Right kidney (tissue), 9 donors: ENCODE results near the gene B3GNT4.
"Not testable (repeated sequence)": the region's sequence is repeated elsewhere in the genome, so short reads cannot be mapped to it uniquely, and the experiment has no call there.

Experiments
- DNase-seq: peaks from one replicate; pipeline ENCODE4 v3.0.0-alpha.2; 2016
- long read RNA-seq, 8 donors: transcript quantifications; one replicate each; lab custom pipeline, GENCODE V29; 2026

The B3GNT4 gene
- long read RNA-seq, donor 1, partial matches to known transcripts: 0 of 2 reads
- long read RNA-seq, donor 1, other reads (novel, unspliced or antisense): 0 of 2 reads
- long read RNA-seq, donor 2, partial matches to known transcripts: 0 of 25 reads
- long read RNA-seq, donor 2, other reads (novel, unspliced or antisense): 22 of 25 reads
- long read RNA-seq, donor 3, partial matches to known transcripts: 0 of 14 reads
- long read RNA-seq, donor 3, other reads (novel, unspliced or antisense): 11 of 14 reads
- long read RNA-seq, donor 4, partial matches to known transcripts: 0 of 28 reads
- long read RNA-seq, donor 4, other reads (novel, unspliced or antisense): 25 of 28 reads
- long read RNA-seq, donor 5, partial matches to known transcripts: 0 of 1 reads
- long read RNA-seq, donor 5, other reads (novel, unspliced or antisense): 0 of 1 reads
- long read RNA-seq, donor 6, partial matches to known transcripts: 0 of 3 reads
- long read RNA-seq, donor 6, other reads (novel, unspliced or antisense): 0 of 3 reads
- long read RNA-seq, donor 7, partial matches to known transcripts: 44 of 54 reads
- long read RNA-seq, donor 7, other reads (novel, unspliced or antisense): 8 of 54 reads
- long read RNA-seq, donor 8: 0 reads

DNA sequence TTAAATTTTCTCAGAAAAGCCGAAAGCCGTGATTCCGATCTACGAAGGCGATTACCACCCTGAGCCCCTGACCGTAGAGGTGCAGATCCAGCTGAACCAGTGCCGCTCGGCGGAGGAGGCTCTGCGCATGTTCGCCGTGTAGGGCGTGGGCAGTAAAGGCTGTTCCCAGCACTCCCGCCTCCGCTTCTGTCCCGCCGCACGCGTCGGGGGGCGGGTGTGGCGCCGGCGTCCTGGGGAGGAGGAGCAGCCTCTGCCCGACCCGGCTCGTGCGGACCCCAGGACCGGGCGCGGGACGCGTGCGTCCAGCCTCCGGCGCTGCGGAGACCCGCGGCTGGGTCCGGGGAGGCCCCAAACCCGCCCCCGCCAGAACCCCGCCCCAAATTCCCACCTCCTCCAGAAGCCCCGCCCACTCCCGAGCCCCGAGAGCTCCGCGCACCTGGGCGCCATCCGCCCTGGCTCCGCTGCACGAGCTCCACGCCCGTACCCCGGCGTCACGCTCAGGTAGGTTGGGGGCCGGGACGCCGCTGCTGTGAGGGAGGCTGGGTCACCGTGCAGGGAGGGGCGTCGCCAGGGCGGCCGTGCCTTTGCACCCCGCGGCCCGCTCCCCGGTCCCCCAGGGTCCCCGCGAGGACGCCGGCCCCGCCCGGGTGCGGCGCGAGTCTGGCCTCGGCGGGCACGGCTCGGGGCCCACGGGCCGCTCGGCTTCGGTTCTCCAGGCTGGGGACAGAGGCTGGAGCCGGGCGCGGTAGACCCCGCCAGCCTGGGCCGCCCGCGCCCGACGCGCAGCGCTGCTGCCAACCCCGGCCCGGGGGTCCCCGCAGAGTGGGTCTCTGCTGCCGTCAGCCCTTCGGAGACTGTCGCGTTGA lies at the start of gene B3GNT4:
TSS of gene B3GNT4 (plus strand) at position 409 of the 866 bp plus-strand sequence. CDS start 910 bp downstream, outside the sequence.
- DNase-seq: peak; percentile 78

DNA sequence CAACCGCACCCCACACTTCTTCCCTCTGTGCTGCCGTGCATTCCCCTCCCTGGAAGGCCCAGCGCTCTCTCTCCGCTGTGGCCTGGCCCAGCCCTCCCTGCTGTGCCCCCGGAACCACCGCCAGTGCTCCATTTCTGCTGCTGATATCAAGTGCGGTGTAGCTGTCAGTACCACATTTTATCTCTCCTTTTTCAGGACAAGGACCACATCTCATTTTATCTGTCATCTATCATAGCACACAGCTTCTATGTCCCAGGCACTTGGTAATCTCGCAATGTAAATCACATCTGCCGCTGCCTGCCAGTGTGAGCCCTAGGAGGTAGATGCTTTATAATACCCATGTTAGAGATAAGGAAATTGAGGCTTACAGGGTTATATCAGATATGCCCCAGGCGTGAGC lies 47.8 kb upstream of the B3GNT4 start:
- no peak for DNase-seq

DNA sequence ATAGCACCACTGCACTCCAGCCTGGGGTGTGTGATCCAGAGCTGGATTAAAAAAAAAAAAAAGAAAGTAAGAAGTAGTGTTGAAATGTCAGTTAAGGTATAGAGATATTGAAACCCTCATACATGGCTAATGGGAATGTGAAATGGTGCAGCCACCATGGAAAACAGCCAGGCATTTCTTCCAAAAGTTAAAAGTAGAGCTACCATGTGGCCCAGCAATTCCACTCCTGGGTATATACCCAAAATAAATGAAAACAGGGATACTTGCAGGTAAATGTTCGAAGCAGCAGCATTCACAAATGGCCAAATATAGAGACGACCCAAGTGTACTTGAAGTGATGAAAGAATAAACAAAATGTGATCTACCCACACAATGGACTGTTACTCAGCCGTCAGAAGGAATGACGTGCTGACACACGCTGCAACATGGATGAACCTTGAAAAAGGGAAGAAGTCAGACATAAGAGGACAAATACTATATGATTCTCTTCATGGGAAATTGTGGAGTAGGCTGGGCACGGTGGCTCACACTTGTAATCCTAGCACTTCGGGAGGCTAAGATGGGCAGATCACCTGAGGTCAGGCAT lies 44.7 kb upstream of the B3GNT4 start:
- no peak for DNase-seq

DNA sequence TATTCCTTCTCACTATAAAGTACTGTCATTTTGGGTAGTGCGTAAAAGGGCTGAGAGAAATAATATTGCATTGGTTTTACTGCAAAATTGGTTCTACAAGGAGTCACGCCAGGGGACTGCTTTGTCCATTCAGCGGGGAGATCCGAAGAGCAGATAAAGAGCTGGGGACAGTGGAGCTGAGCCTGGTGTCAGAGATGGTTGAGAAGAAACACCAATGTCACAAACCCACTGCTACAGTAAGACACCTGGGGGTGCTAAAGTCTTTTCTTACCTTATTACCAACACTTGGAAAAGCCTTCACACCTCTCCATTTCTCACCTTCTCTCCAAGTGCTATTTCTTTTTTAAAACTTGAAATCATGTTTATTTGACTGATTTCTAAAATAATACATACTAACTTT lies 43.6 kb upstream of the B3GNT4 start:
- DNase-seq: no peak

DNA sequence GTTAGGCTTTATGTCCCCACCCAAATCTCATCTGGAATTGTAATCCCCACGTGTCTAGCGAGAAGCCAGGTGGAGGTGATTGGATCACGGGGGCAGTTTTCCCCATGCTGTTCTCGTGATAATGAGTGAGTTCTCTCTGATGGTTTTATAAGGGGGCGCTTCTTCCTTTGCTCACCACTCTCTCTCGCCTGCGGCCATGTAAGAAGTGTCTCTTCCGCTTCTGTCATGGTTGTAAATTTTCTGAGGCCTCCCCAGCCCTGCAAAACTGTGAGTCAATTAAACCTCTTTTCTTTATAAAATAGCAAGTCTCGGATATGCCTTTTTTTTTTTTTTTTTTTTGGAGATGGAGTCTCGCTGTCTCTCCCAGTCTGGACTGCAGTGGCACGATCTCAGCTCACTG lies 42.7 kb upstream of the B3GNT4 start:
- DNase-seq: no peak

DNA sequence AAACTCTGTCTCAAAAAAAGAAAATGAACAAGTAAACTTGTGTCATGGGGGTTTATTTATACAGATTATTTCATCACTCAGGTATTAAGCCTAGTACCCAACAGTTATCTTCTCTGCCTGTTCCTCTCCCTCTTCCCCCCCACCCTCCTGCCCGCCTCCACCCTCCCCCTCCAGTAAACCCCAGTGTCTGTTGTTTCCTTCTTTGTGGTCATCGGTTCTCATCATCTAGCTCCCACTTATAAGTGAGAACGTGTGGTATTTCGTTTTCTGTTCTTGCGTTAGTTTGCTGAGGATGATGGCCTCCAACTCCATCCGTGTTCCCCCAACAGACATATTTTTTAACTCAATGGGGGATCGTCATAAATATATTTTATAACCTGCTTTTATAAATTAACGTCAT lies 41.8 kb upstream of the B3GNT4 start:
- DNase-seq: no peak

DNA sequence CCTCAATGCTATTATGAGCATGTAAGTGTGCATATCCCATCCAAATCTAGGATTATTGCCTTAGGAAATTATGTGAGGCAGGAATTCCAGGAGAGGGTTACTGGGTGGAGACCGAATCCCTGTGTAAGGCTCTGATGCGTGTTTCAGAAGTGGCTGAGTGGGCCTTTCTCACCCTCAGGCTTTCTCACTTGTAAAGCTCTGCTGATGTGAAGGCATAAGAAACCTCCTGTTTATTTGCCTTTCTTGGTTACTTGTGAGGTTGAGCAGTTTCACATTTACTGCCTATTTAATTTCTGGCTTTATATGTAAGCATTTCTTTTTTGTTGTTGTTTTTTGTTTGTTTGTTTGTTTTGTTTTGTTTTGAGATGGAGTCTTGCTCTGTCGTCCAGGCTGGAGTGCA lies 40.5 kb upstream of the B3GNT4 start:
- DNase-seq: no peak

DNA sequence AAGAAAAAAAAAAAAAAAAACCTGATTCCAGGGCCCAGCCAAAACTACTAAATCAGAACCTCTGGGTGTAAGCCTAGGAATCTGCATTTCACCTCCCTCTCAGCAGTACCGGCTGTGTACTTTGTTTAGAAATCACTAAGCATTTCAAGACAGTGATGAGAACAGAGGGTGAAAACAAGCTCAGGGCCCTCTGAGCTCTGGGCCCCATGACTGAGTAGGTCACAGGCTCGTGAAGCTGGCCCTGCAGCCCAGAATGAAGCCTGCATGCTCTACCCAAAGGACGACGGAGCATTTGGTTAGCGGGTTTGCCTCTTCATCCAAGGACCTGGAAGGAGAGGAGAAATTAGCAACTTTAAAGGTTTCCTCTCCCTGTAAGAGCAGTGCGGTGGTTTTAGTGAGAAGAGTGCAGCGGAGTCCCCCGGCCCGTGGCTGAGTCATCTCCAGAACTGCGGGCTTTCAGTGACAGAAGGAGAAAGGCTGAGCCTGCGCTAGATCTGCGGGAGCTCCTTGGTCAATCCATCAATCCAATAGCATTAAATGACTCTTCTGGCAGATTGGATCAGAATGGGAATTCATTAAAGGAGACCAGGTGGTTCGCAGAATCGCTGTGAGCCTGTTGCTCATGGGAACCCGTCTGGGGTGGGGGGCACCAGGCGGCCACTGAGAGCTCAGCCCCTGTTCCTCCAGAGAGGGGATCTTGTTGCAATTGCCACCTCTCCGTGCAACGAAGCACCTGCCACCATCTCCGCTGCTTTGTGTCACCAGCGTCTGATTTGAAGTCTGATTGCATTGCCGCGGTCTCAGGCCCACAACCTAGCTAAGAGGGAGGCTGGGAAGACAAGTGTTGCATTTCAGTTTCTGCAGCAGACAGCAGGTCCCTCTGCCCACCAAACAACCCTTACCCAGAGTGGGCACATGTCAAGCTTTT lies 36.8 kb upstream of the B3GNT4 start:
- DNase-seq: no peak

DNA sequence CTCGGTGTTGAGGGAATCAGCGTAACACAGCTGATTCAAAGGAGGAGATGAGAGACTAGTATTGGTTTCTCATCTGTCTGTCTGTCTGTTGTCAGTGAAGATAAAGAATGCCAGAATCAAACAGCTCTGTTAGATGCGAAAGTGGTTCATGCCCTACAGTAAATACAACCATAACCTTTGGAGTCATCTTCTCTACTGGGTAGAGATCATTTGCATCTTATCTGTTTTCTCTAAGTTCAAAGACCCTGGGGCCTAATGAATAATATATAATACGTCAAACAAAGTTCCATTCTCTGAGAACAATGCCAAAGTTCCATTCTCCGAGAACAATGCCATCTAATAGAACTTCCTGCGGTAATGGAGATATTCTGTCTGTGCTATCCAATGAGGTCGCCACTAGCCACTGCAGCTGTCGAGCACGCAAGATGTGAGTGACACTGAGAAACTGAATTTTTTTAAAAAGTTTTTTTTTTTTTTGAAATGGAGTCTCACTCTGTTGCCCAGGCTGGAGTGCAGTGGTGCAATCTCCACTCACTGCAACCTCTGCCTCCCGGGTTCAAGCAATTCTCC lies 36.1 kb upstream of the B3GNT4 start:
- no peak for DNase-seq

DNA sequence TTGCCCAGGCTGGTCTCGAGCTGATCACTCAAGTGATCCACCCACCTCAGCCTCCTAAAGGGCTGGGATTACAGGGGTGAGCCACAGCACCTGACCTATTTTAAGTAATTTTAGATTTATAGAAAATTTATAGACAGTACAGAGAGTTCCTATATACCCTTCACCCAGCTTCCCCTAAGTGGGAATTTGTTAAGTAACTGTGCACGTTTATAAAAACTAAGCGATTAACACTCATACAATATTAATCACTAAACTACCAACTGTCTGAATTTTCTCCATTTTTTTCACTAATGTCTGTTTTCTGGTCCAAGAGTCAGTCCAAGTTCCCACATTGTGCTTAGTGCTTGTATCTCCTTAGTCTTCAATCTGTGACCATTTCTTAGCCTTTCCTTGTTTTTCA lies 35.0 kb upstream of the B3GNT4 start:
- DNase-seq: no peak

DNA sequence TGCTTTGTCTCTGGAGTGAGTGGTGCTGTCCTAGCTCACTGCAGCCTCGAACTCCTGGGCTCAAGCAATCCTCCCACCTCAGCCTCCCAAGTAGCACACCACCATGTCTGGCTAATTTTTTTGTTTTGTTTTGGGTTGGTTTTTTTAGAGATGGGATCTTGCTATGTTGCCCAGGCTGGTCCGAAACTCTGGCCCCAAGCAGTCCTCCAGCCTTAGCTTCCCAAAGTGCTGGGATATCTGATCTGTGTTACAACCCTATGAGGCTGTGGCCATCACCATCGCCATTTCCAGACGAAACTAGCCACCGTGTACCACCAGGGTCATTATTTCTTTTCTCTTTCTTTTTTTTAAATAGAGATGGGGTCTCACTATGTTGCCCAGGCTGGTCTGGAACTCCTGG lies 32.1 kb upstream of the B3GNT4 start:
- DNase-seq: no peak

DNA sequence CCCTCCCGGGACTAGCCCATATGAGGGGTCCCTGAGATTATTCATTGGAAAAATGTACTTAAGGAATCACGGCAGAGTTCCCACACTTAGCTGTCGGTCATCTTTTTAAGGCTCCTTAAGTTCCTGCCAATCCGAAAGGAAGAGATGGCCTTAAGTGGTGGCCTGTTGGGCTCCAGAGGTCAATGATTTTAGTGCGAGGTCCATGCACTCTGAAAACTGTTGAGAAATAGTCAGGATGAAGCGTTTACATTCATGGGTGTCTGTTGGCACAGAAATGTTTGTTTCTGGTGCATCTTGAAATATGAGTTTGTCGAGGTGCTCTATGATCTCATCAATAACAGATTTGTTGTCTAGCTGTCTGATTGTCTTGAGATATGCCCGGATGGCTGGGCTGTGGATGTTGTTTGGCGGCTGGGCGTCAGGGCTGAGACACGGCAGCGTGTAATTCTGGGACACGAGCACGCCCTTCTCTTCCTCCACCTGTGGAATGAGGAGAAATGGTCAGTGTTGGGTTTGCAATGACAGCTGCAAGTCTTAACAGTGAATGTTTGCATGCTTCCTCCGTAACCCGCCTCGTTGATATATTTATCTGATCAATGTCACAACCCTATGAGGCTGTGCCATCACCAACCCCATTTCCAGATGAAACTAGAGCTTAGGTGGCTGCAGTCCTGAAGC lies 31.1 kb upstream of the B3GNT4 start:
- no peak for DNase-seq

DNA sequence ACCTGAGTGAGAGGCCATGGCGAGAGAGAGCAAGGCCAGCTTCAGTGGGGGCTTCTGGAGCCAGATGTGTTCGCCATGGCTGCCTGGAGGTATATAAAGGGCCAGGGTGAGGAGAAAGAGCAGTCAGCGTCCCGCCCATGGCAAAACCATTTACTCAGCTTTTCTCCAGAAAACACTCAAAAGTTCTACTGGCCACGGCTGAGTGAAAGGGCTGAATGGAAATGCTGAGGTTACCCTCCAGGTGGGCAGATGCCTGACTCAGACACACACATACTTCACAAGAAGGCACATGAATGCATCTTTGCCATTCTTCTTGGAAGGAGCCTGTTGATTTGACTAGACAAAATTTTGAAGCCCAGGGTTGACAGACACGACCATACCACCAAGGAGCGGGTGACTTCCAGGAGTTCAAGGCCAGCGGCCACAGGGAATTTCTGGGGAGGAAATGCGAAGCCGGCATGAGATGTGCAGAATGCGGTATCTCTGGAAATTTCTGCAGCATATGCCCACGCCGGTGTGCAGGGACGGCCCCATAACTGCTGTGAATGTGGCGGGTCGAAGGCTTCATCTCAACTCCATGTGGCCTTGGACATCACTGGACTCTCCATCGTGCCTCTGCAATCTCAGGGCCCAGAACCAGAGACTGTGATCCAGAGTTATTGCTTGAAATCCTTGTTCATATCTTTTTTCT lies 29.2 kb upstream of the B3GNT4 start, which contains the start of gene IL31:
TSS of gene IL31 (minus strand) at position 67 of the 691 bp plus-strand sequence. CDS start at position 18, 49 bp downstream.
- no peak for DNase-seq

DNA sequence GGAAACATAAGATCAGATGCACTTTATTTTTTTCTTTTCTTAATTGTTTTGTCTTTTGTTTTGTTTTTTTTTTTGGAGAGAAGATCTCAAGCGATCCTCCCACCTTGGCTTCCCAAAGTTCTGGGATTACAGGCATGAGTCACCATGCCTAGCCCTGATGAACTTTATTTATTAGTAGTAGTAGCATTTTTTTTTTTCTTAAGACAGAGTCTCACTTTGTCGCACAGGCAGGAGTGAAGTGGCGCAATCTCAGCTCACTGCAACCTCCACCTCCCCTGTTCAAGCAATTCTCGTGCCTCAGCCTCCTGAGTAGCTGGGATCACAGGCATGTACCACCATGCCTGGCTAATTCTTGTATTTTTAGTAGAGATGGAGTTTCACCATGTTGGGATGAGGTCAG lies 27.0 kb upstream of the B3GNT4 start:
- DNase-seq: not testable (repeated sequence)

DNA sequence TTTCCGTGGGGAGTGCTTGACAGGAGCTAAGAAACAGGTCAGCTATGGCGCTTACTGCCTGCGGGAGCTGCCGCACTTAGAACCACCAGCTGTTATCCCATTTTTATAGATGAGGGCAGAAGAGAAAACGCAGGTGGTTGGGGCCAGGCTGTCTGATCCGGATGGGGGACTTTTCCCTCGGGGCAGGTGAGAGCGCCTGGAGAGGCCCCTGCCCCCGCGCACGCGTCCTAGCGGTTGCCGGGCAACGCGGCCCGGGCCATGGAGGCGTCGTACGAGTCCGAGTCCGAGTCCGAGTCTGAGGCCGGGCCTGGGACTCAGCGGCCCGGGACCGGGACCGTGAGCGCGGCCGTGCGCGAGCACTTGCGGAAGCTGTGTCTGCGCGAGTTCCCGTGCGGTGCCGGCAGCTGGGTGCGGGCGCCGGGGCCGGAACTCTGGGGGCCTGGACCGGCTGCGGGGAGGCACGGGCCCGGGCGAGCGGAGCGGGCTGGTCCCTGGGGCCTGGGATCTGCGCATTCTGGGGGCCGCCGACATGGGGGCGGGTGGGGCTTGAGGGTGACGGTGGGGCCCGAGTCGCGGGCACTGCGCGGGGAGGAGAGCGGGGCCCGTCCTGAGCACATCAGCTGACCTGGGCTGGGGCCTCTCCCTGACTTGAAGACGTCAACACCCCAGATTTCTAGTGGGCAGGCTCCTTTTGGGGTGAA lies 20.5 kb upstream of the B3GNT4 start, which contains the start of gene LRRC43:
TSS of gene LRRC43 (plus strand) at position 237 of the 701 bp plus-strand sequence. CDS start at position 259, 22 bp downstream.
- peak; percentile 73 for DNase-seq

DNA sequence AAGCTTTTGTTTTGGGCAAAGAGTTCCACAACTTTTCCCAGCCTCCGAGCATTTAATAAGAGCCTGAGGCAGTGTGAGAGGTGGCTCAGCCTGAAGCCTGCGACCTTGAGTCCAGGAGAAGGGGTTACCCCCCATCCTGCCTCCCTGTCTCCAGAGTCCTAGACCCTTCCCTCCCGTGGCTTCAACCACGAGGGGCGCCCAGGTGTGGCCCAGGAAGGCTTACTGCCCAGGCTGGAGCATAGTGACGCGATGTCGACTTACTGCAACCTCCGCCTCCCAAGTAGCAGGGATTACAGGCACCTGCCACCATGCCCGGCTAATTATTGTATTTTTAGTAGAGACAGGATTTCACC lies 19.9 kb upstream of the B3GNT4 start:
- no peak for DNase-seq

DNA sequence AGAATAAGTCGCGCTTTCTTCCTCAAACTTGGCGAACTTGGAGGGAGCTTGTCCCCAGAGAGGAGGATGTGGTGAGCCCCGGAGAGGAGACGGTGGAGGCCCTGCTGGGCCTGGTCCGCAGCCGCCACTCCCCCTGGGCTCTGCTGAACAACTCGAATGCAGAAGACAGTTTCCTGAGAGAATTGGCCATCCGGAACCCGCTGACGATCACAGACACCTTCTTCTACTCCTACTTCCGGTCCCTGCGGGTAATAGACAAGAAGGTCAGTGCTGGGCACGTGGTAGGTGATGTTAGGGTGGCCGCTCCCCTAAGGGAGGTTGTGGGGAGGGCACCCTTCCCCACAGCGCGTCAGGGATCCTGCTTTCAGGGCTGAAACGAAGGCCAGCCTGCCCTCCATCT lies 19.0 kb upstream of the B3GNT4 start:
- DNase-seq: no peak

DNA sequence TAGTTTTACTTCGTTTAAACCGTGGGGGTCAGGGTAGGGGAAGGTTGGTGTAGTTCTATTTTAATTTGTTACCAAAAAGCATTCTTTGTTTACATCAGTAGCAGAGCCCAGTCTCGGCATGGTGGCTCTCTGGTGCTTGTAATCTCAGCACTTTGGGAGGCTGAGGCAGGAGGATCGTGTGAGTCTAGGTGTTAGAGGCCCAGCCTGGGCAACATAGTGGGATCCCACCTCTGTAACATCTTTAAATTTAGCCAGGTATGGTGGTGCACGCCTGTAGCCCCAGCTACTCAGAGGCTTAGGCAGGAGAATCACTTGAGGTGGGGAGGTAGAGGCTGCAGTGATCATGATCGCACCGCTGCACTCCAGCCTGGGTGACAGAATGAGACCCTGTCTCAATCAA lies 18.4 kb upstream of the B3GNT4 start:
- no peak for DNase-seq

DNA sequence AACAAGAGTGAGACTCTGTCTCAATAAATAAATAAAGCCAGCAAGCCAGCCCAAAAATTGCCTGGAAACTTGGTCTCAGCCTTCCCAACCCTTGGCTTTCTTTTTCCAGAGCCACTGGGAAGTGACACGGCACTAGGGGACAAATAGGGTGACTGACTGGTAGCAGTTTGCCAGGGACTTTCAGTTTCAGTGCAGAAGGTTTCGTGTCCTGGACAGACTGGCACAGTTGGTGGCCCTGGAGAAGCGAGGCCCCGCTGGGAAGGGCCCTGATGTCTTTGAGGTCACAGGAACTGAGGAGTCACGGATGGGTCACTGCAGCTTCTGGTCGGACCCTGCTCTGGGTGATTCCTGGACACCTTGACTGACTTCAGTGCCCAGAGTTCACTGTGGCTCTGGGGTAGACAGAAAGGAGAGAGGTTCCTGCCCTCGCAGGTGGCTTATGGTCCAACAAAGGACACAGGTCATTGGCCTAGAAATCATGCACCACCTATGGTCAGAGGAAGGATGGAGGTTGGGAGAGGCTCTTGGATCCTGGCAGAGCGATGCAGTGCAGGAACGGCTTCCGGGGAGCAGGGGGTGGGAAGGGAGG lies 17.9 kb upstream of the B3GNT4 start:
- DNase-seq: no peak
